GM19328 (cell line): Measurements from ENCODE around the gene RGS3.
"Not testable (repeated sequence)": the region's sequence is repeated elsewhere in the genome, so short reads cannot be mapped to it uniquely, and the experiment has no call there.

Experiments
- ATAC-seq: cut with Tn5 transposase; IDR thresholded peaks from one replicate; pipeline ENCODE4 v1.9.1; 2021; ENCODE audit warnings: mild to moderate bottlenecking, moderate library complexity; ENCODE audit not compliant: unreplicated experiment

The RGS3 gene

GRCh38 chr9:113486327-113486726 lies 22.8 kb downstream of the RGS3 start:
- ATAC-seq: no peak

- ATAC-seq: no peak
Observed at GRCh38 chr9:113488071-113488470, 24.5 kb downstream of the RGS3 start.

GRCh38 chr9:113488490-113488889 lies 25.0 kb downstream of the RGS3 start:
- no peak for ATAC-seq

- not testable (repeated sequence) for ATAC-seq
Observed at GRCh38 chr9:113491147-113491546, 27.6 kb downstream of the RGS3 start.

GRCh38 chr9:113492343-113493202 lies 29.0 kb downstream of the RGS3 start:
- ATAC-seq: no peak

GRCh38 chr9:113493203-113493520 lies 29.6 kb downstream of the RGS3 start:
- no peak for ATAC-seq

GRCh38 chr9:113495526-113495925 lies 32.0 kb downstream of the RGS3 start:
- no peak for ATAC-seq

GRCh38 chr9:113497051-113497450 lies 33.5 kb downstream of the RGS3 start:
- ATAC-seq: no peak

- no peak for ATAC-seq
Observed at GRCh38 chr9:113499153-113499875, 35.8 kb downstream of the RGS3 start.

GRCh38 chr9:113499876-113500497 lies 36.5 kb downstream of the RGS3 start:
- ATAC-seq: no peak

- no peak for ATAC-seq
Observed at GRCh38 chr9:113501129-113501686, 37.7 kb downstream of the RGS3 start.

GRCh38 chr9:113501852-113502251 lies 38.3 kb downstream of the RGS3 start:
- no peak for ATAC-seq

GRCh38 chr9:113502427-113503034 lies 39.0 kb downstream of the RGS3 start:
- ATAC-seq: no peak

GRCh38 chr9:113503131-113503541 lies 39.6 kb downstream of the RGS3 start:
- no peak for ATAC-seq

GRCh38 chr9:113503613-113504211 lies 40.2 kb downstream of the RGS3 start:
- ATAC-seq: no peak

GRCh38 chr9:113504725-113505590 lies 41.4 kb downstream of the RGS3 start:
- no peak for ATAC-seq

- ATAC-seq: no peak
Observed at GRCh38 chr9:113506090-113506589, 42.6 kb downstream of the RGS3 start.

GRCh38 chr9:113507256-113507655 lies 43.7 kb downstream of the RGS3 start:
- no peak for ATAC-seq

- no peak for ATAC-seq
Observed at GRCh38 chr9:113508111-113508749, 44.7 kb downstream of the RGS3 start.
